ENCODE results near the gene FMC1.

DNA sequence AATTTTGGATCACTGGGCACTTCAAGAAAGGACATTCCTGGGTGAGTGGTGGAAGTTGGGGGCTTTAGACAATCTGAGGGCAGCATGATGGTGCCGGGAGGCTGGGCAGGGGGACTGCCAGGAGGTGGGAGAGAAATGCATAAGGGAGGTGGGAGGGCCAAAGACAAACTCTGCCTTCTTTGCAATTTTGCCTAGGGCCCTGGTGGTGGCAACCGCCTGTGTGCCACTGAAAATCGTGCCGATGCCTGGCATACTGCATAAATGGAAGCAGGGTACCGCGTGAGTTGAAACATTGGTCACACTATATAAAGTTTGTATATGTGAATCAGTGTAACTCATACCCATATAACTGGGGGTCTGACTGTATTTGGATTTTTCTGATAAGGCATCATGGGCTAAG, 21.8 kb downstream of the FMC1 start:
- TF ChIP-seq, protein P1, sequence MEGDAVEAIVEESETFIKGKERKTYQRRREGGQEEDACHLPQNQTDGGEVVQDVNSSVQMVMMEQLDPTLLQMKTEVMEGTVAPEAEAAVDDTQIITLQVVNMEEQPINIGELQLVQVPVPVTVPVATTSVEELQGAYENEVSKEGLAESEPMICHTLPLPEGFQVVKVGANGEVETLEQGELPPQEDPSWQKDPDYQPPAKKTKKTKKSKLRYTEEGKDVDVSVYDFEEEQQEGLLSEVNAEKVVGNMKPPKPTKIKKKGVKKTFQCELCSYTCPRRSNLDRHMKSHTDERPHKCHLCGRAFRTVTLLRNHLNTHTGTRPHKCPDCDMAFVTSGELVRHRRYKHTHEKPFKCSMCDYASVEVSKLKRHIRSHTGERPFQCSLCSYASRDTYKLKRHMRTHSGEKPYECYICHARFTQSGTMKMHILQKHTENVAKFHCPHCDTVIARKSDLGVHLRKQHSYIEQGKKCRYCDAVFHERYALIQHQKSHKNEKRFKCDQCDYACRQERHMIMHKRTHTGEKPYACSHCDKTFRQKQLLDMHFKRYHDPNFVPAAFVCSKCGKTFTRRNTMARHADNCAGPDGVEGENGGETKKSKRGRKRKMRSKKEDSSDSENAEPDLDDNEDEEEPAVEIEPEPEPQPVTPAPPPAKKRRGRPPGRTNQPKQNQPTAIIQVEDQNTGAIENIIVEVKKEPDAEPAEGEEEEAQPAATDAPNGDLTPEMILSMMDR (IDR thresholded peaks at IDR 0.05; ENCODE audit: poor library complexity) = no peak
- no peak for TF ChIP-seq EZH2 (IDR thresholded peaks at IDR 0.05; ENCODE audit: borderline replicate concordance)
